ENCODE measurements around the gene TMEM219. TPM values are rescaled to one million over a fixed set of nuclear protein-coding genes. Genes with fewer than 3 reads are reported as not detected.

TMEM219 gene
- total and polyA plus RNA-seq, 11 donors: 58.9 to 121 (median 69.8) TPM

DNA sequence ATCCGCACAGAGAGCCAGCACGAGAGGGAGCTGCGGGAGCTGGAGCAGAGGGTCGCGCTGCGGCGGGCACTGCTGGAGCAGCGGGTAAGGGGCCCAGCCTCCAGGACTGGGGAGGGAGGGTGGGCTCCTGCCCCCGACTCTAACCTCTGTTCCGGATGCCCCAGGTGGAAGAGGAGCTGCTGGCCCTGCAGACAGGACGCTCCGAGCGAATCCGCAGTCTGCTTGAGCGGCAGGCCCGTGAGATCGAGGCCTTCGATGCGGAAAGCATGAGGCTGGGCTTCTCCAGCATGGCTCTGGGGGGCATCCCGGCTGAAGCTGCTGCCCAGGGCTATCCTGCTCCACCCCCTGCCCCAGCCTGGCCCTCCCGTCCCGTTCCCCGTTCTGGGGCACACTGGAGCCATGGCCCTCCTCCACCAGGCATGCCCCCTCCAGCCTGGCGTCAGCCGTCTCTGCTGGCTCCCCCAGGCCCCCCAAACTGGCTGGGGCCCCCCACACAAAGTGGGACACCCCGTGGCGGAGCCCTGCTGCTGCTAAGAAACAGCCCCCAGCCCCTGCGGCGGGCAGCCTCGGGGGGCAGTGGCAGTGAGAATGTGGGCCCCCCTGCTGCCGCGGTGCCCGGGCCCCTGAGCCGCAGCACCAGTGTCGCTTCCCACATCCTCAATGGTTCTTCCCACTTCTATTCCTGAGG is 29.1 kb downstream of the TMEM219 start:
- 92 to 97% (median 92%) methylated on average over 5 to 35 of the region's 35 CpGs for WGBS, 4 donors
- Histone ChIP-seq H3K27me3 (no peaks in the 10 kb centered on the region), H3K4me3 (no peak overlapping the region), H3K4me1 (peaks cover 0 to 21% (median 11%) of the 10 kb centered on the region in 12 donors), H3K36me3 (peaks cover 0 to 80% (median 77%) of the 10 kb centered on the region in 9 donors), H3K27ac (peak overlapping the region in 1 of 12 donors; percentile 17), H3K9me3 (no peaks in the 10 kb centered on the region)
- no peak for TF ChIP-seq POLR2A (IDR thresholded peaks at IDR 0.05)
- TF ChIP-seq, protein P1, sequence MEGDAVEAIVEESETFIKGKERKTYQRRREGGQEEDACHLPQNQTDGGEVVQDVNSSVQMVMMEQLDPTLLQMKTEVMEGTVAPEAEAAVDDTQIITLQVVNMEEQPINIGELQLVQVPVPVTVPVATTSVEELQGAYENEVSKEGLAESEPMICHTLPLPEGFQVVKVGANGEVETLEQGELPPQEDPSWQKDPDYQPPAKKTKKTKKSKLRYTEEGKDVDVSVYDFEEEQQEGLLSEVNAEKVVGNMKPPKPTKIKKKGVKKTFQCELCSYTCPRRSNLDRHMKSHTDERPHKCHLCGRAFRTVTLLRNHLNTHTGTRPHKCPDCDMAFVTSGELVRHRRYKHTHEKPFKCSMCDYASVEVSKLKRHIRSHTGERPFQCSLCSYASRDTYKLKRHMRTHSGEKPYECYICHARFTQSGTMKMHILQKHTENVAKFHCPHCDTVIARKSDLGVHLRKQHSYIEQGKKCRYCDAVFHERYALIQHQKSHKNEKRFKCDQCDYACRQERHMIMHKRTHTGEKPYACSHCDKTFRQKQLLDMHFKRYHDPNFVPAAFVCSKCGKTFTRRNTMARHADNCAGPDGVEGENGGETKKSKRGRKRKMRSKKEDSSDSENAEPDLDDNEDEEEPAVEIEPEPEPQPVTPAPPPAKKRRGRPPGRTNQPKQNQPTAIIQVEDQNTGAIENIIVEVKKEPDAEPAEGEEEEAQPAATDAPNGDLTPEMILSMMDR (IDR thresholded peaks at IDR 0.05): no peak
- ATAC-seq: no peak
- DNase-seq: no peak
- intact Hi-C loops (cut with DNase I): loop anchor here in 3 of 10 donors (2.0 to 10.0 kb wide), 3 partner anchors 14 to 186 kb away; partner anchors contain the start of genes MAZ (in 1 of the 3), PAGR1 (in 1 of the 3) and PRRT2 (in 1 of the 3)

DNA sequence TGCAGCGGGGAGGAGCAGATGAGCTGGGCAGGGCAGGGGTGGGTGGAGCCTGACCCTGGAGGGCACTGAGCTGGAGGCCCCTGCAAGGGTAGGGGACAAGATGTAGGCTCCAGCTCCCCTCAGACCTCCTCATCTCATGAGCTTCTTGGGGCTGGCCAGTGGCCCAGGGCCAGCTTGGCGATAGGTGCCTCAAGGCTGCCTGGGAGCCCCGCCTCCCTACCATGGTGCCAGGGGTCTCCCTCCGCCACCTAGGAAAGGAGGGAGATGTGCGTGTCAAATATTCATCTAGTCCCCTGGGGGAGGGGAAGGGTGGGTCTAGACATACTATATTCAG is 29.7 kb downstream of the TMEM219 start:
- no peak for TF ChIP-seq POLR2A (IDR thresholded peaks at IDR 0.05)
- TF ChIP-seq, protein P1 (IDR thresholded peaks at IDR 0.05): no peak
- no peak overlapping the region for H3K4me3 ChIP-seq
- DNase-seq (no peak), ATAC-seq (no peak)
- intact Hi-C loops (cut with DNase I): loop anchor here in 3 of 10 donors (2.0 to 10.0 kb wide), 3 partner anchors 15 to 187 kb away; partner anchors contain the start of genes MAZ (in 1 of the 3), PAGR1 (in 1 of the 3) and PRRT2 (in 1 of the 3)
- 74 to 85% (median 79%) methylated on average over 5 of the region's 5 CpGs for WGBS, 4 donors
- no peaks in the 10 kb centered on the region for H3K9me3 ChIP-seq
- H3K27me3 ChIP-seq: no peaks in the 10 kb centered on the region
- peaks cover 0 to 75% (median 72%) of the 10 kb centered on the region in 9 donors for H3K36me3 ChIP-seq
- peaks cover 0 to 23% (median 12%) of the 10 kb centered on the region in 12 donors for H3K4me1 ChIP-seq
- H3K27ac ChIP-seq: peak overlapping the region in 1 of 12 donors; percentile 17

DNA sequence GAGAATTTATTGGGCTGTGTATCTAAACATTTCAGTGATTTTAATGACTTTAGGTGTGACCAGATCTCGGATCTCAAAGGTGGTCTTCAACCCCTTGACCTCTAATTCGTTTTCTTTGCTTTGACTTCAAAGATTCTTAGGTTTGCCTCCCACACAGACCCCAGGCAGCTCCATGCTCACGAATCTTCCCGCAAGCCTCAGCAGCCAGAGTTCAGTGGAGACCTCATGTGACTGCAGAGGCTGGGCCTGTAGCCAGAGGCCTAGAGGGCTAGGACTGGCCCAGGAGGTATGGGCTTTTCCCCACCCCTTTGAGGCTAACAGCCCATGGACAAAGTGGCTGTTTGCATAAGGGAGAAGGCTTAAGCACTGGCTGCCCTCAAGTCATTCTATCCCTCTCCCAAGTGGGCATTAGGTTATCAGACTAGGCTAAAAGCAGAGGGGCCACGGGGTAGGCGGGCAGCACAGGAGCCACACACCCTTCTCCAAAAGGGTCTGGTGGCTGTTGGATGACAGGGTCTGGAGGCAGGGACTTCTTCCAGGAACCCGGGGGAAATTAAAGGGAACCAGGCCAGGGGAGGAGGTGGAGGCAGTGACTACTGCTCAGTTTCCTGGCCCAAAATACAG is 30.6 kb downstream of the TMEM219 start:
- ATAC-seq: no peak
- TF ChIP-seq, protein P1 (IDR thresholded peaks at IDR 0.05): no peak
- no peak for TF ChIP-seq POLR2A (IDR thresholded peaks at IDR 0.05)
- no peak overlapping the region for H3K4me3 ChIP-seq
- no peak overlapping the region for H3K27ac ChIP-seq
- H3K4me1 ChIP-seq: peaks cover 0 to 30% (median 18%) of the 10 kb centered on the region in 12 donors
- DNase-seq: peak in 1 of 5 donors; percentile 18
- H3K27me3 ChIP-seq: no peaks in the 10 kb centered on the region
- intact Hi-C loops (cut with DNase I): loop anchor here in 2 of 10 donors (10.0 kb wide), 2 partner anchors 178 to 188 kb away; partner anchors contain the start of genes MAZ (in 1 of the 2), PAGR1 (in 1 of the 2) and PRRT2 (in 1 of the 2)
- 45 to 56% (median 52%) methylated on average over 7 of the region's 7 CpGs for WGBS, 4 donors
- no peaks in the 10 kb centered on the region for H3K9me3 ChIP-seq
- peaks cover 0 to 66% (median 63%) of the 10 kb centered on the region in 9 donors for H3K36me3 ChIP-seq
